Measurements from ENCODE around the gene GRK4.
"Not testable (repeated sequence)": the region's sequence is repeated elsewhere in the genome, so short reads cannot be mapped to it uniquely, and the experiment has no call there.

- TF ChIP-seq CTCF (IDR thresholded peaks at IDR 0.05 in 2 of 3, conservative IDR thresholded peaks at IDR 0.05 in 1 of 3; ENCODE audit: borderline replicate concordance in 1 of 3, insufficient read depth in 1 of 3, low read depth in 2 of 3, low read length in 2 of 3); JUND (IDR thresholded peaks at IDR 0.05); EGR1 (IDR thresholded peaks at IDR 0.05; ENCODE audit: low read depth); EZH2 (IDR thresholded peaks at IDR 0.05); YY1 (IDR thresholded peaks at IDR 0.05; ENCODE audit: extremely low read depth, insufficient replicate concordance, low read depth, low read length); SRF (IDR thresholded peaks at IDR 0.05; ENCODE audit: low read depth); MAX (IDR thresholded peaks at IDR 0.05); CEBPB (IDR thresholded peaks at IDR 0.05; ENCODE audit: low read depth); POLR2AphosphoS5 (IDR thresholded peaks at IDR 0.05; ENCODE audit: low read depth, low read length); RAD21 (IDR thresholded peaks at IDR 0.05; ENCODE audit: low read depth); POLR2A (IDR thresholded peaks at IDR 0.05; ENCODE audit: borderline replicate concordance, extremely low read depth, insufficient read depth, insufficient read length): not testable (repeated sequence)
- TF ChIP-seq, protein P1, sequence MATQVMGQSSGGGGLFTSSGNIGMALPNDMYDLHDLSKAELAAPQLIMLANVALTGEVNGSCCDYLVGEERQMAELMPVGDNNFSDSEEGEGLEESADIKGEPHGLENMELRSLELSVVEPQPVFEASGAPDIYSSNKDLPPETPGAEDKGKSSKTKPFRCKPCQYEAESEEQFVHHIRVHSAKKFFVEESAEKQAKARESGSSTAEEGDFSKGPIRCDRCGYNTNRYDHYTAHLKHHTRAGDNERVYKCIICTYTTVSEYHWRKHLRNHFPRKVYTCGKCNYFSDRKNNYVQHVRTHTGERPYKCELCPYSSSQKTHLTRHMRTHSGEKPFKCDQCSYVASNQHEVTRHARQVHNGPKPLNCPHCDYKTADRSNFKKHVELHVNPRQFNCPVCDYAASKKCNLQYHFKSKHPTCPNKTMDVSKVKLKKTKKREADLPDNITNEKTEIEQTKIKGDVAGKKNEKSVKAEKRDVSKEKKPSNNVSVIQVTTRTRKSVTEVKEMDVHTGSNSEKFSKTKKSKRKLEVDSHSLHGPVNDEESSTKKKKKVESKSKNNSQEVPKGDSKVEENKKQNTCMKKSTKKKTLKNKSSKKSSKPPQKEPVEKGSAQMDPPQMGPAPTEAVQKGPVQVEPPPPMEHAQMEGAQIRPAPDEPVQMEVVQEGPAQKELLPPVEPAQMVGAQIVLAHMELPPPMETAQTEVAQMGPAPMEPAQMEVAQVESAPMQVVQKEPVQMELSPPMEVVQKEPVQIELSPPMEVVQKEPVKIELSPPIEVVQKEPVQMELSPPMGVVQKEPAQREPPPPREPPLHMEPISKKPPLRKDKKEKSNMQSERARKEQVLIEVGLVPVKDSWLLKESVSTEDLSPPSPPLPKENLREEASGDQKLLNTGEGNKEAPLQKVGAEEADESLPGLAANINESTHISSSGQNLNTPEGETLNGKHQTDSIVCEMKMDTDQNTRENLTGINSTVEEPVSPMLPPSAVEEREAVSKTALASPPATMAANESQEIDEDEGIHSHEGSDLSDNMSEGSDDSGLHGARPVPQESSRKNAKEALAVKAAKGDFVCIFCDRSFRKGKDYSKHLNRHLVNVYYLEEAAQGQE (IDR thresholded peaks at IDR 0.05; ENCODE audit: low read depth): not testable (repeated sequence)
Observed at GRCh38 chr4:3051141-3051897, 87.9 kb downstream of the GRK4 start.
